ENCODE measurements around the gene ASTN2. TPM values are rescaled to one million over a fixed set of nuclear protein-coding genes. Genes with fewer than 3 reads are reported as not detected.

Gene ASTN2
- total and polyA plus RNA-seq, 2 experiments from 2014 or later = 7.0 to 24.6 TPM

- Histone ChIP-seq H3K4me3 (no peak overlapping the region), H3K36me3 (ENCODE audit: insufficient read depth) (no peaks in the 10 kb centered on the region), H3K4me1 (ENCODE audit: insufficient read depth) (peaks cover 6% of the 10 kb centered on the region; the same call in 1 of the 2 replicates), H3F3A (replicated peaks; ENCODE audit: low read depth) (no peaks in the 10 kb centered on the region), H2AFZ (no peak overlapping the region), H3K27ac (ENCODE audit: low read depth) (no peak overlapping the region), H3K79me2 (replicated peaks; ENCODE audit: insufficient read depth) (no peaks in the 10 kb centered on the region), H3K4me2 (no peak overlapping the region), H3K27me3 (ENCODE audit: insufficient read depth) (no peaks in the 10 kb centered on the region), H4K20me1 (replicated peaks; ENCODE audit: insufficient read depth) (no peaks in the 10 kb centered on the region), H3K9me2 (ENCODE audit: insufficient read depth) (peaks cover 4% of the 10 kb centered on the region; the same call in 1 of the 2 replicates)
- H3K4me1 Mint-ChIP-seq = peaks cover 19% of the 10 kb centered on the region
- no peaks in the 10 kb centered on the region for H3K9me3 Mint-ChIP-seq
- no peaks in the 10 kb centered on the region for H3K36me3 Mint-ChIP-seq (ENCODE audit: low read depth)
- ATAC-seq (no peak), DNase-seq (ENCODE audit: low spot score) (no peak)
- peak overlapping the region; percentile 44; the same call in 1 of the 2 replicates for H3K27ac Mint-ChIP-seq
- TF ChIP-seq CREB1 (CRISPR knock-in tag; IDR thresholded peaks at IDR 0.05; ENCODE audit: low read depth) = no peak
- H3K4me3 Mint-ChIP-seq = no peak overlapping the region
- H3K27me3 Mint-ChIP-seq (ENCODE audit: insufficient read depth, low read depth, poor library complexity) = peaks cover 3% of the 10 kb centered on the region
These were observed 657.8 kb downstream of the ASTN2 start for GRCh38 chr9:116757030-116757429.

GRCh38 chr9:116753389-116753788 is 661.5 kb downstream of the ASTN2 start:
- peaks cover 4% of the 10 kb centered on the region; the same call in 1 of the 2 replicates for H3K9me2 ChIP-seq (ENCODE audit: insufficient read depth)
- H3K36me3 ChIP-seq (ENCODE audit: insufficient read depth) = no peaks in the 10 kb centered on the region
- Mint-ChIP-seq H3K27ac (no peak overlapping the region), H3K36me3 (ENCODE audit: low read depth) (no peaks in the 10 kb centered on the region), H3K4me3 (no peak overlapping the region), H3K9me3 (no peaks in the 10 kb centered on the region), H3K4me1 (peaks cover 14% of the 10 kb centered on the region), H3K27me3 (ENCODE audit: insufficient read depth, low read depth, poor library complexity) (peaks cover 4% of the 10 kb centered on the region)
- H3K4me1 ChIP-seq (ENCODE audit: insufficient read depth) = no peaks in the 10 kb centered on the region; the same call in 1 of the 2 replicates
- no peaks in the 10 kb centered on the region for H3K27me3 ChIP-seq (ENCODE audit: insufficient read depth)
- H3K4me3 ChIP-seq = no peak overlapping the region
- H3K4me2 ChIP-seq = no peak overlapping the region
- no peak for ATAC-seq
- no peaks in the 10 kb centered on the region for H3K79me2 ChIP-seq (replicated peaks; ENCODE audit: insufficient read depth)
- no peaks in the 10 kb centered on the region; the same call in 1 of the 2 replicates for H4K20me1 ChIP-seq (replicated peaks; ENCODE audit: insufficient read depth)
- H2AFZ ChIP-seq = no peak overlapping the region
- no peak overlapping the region for H3K27ac ChIP-seq (ENCODE audit: low read depth)
- no peak for DNase-seq (ENCODE audit: low spot score)
- no peaks in the 10 kb centered on the region for H3F3A ChIP-seq (replicated peaks; ENCODE audit: low read depth)
- TF ChIP-seq STAT1 (IDR thresholded peaks at IDR 0.05; ENCODE audit: unreplicated experiment) (no peak), CREB1 (CRISPR knock-in tag; IDR thresholded peaks at IDR 0.05; ENCODE audit: low read depth) (no peak), EZH2phosphoT487 (IDR thresholded peaks at IDR 0.05; ENCODE audit: unreplicated experiment) (no peak), POLR2AphosphoS5 (IDR thresholded peaks at IDR 0.05; ENCODE audit: low read depth) (no peak), JUNB (IDR thresholded peaks at IDR 0.05; ENCODE audit: unreplicated experiment) (no peak), ETS1 (IDR thresholded peaks at IDR 0.05) (no peak), ZNF462 (CRISPR knock-in tag; IDR thresholded peaks at IDR 0.05) (no peak), CTCF (conservative IDR thresholded peaks at IDR 0.05; ENCODE audit: low read depth in 2 of 2) (no peak), ZNF114 (CRISPR knock-in tag; IDR thresholded peaks at IDR 0.05) (no peak), EZH2 (IDR thresholded peaks at IDR 0.05; ENCODE audit: low read depth, unreplicated experiment) (no peak)

Data from GM23338 (cell line).